Stimulated activated CD8-positive, alpha-beta memory T cell treated with anti-CD3 and anti-CD28 coated beads, Interleukin-12 subunit alpha, Interleukin-12 subunit beta, amount 100 ng/mL, for 4 hours (primary cell): ENCODE data around the gene POLR3H.

Experiments used
- DNase-seq: peaks from one replicate; pipeline ENCODE4 v3.0.0-alpha.2; 2020; ENCODE audit warnings: low read depth

POLR3H gene

DNA sequence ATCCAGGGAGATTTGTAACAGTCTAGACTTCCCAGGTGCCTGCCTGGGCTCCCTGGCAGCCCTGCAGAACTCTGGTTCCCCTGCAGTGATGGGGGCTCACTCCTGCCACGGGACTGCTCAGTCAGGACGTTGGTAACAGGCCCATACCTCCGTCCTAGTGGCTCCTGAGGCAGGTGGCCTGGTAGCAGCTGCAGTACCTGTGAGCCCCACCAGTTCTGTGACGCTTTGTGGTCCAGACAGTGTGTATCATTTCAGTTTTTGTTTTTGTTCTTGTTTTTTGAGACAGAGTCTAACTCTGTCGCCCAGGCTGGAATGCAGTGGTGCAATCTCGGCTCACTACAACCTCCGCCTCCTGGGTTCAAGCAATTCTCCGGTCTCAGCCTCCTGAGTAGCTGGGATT is 27.8 kb downstream of the POLR3H start:
- DNase-seq: no peak

DNA sequence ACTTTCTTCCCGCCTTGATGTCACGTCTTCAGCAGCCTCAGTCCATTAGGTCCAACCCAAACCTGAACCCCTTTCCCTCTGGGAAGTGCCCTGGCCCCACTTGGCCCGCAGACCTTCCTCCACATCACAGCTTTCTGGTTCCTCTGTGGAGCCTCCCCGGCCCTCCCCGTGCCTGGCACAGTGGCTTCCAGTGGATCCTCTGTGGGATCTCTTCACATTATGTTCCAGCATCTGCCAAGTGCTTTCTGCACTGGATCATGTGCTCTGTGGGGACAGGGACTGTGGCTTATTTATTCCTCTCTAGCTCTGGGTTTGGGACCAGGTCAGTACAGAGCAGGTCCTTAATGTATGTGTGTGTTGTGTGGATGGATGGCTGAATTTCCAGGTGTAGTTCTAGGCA is 30.9 kb downstream of the POLR3H start:
- no peak for DNase-seq

DNA sequence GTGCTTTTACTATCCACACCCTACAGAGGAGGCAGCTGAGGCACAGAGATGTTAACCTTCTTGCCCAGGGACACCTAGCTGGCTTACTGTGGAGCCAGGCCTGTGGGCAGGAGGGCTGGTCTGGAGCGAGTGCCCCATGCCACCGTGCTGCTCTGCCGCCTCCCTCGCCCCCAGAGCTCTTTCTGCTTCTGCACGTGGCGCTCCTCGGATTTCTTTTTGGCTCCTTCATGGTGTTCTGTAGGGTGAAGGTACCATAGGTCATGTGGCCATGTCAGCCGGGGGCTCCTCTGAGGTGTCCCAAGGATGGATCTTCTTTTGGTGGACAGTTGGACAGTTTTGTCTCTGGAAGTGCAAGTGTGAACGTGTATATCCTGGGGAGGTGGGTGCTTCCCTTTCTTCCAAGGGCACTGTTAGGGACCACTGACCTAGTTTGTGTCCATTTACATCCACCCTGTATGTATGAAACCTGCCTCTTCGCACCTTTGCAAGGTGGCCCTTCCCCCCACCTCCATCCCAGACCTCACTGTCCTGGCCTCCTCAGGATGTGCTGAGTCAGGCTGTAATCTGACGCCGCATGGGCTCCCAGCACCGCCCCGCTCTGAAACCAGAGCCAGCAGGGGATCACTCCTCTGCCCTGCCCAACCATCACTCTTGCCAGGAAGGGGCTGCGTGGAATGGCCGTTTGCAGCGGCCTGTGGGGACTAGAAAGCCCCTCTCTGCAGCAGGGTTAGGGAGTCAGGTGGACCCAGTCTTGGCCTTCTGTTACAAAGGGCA is 31.7 kb downstream of the POLR3H start:
- no peak for DNase-seq

DNA sequence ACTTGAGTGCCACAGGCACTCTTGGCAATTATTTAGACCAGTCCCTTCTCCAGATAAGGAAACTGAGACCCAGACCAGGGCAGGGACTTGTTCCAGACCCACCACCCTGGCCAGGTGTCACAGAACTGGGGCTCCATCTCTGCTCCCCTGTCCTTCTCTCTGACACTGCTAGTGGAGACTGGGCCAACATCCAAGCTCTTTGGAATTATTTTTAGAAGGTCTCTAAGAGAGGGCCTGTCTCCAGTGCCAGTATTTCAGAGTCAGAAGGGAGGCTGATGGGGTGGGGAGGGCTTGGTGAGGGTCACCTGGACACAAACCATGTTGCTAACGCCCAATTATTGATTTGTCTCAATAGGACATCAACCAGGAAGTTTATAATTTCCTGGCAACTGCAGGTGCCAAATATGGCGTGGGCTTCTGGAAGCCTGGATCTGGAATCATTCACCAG is 32.7 kb downstream of the POLR3H start:
- no peak for DNase-seq

DNA sequence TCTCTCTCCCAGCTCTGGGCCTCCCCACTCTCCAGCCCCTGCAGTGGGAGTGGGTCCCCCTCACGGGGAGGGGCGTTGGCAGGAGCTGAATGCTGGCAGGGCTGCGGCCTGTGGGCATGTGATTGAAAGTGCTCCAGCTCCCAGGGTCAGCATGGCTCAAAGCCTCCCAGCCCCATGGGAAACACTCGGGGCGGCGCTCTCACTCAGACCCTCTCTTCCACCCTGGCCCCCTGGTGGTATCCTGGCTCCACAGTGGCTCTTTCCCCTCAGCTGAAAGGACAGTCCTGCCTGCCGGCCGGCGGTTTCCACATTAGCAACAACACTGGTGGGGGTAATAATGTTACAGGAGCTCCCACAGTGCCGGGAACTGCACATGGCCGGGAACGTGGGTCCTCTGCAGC is 35.5 kb downstream of the POLR3H start:
- DNase-seq: no peak

DNA sequence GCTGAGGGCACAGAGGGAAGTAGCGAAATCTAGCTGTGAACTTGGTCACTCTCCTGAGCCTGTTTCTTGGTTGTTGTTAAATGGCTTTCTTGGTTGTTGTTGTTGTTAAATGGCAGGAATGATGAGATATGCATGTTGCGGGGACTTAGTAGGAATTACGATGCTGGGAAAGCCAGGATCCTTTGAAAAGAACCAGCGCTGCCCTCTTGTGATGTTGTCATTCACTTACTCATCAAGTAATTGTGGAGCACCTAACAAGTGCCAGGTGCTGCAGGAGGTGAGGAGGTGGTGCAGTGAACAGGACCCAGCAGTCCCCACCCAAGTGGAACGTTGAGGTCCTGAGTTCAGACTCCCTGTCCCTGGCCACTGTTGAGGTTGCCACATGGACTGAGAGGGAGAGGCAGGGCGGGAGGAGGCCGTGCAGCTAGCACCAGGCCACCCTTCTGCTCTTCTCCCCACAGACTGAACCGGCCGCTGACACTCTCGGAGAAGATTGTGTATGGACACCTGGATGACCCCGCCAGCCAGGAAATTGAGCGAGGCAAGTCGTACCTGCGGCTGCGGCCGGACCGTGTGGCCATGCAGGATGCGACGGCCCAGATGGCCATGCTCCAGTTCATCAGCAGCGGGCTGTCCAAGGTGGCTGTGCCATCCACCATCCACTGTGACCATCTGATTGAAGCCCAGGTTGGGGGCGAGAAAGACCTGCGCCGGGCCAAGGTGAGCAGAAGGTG is 36.8 kb downstream of the POLR3H start:
- DNase-seq: no peak

DNA sequence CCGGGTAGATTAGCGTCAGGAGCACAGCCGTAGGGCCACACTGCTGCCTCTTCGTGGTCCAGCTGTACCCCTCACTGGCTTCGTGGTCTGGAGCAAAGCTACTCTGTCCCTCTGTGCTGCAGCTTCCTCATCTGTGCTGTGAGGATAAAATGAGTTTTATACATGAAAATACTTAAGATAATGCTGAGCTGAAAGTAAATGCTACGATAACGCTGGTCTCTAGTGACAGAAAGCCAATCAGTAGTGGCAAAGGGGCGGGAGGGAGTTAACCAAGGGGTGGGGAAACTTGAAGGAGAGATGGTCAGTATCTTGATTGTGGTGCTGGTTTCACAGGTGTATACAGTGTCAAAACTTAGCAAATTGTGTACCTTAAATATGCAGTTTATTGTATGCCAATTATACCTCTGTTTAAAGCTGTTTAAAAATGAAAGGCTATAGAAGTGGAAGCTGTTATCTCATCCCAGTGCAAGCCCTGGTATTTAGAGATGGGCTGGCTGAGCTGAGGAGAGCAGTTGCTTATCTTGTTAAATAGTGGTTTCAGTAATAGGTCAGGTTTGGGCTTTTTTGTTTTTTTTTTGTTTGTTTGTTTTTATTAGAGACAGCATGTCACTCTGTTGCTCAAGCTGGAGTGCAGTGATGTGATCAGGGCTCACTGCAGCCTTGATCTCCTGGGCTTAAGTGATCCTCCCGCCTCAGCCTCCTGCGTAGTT is 38.6 kb downstream of the POLR3H start:
- no peak for DNase-seq

DNA sequence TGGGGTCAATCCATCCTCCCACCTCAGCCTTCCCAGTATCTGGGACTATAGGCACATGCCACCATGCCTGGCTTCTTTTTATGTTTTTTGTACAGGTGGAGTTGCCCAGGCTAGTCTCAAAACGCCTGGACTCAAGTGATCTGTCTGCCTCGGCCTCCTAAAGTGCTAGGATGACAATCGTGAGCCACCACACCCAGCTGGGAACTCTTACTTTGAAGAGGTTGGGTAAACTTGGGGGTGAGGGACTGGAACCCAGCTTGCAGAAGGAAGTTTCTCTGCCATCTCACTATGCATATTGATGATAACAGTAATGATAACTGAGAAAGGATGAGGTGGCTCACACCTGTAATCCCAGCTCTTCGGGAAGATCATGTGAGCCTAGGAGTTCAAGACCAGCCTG is 39.5 kb downstream of the POLR3H start:
- DNase-seq: no peak

DNA sequence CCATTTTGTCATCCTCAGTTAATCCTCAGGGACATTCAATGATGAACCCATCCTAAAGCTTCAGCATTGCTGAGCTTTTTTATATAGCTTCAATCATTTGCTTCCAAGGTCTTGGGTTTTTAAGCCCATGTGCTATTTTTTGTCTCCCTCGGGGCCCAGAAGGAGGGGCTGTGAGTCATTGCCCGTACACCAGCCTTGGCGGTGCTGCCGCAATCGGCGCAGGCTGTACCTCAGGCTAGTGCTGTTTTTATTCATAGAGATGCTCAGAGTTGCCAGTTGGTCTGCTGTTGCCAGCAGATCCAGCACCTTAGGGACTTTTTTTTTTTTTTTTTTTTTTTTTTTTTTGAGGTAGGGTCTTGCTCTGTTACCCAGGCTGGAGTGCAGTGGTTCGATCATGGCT is 39.9 kb downstream of the POLR3H start:
- no peak for DNase-seq

DNA sequence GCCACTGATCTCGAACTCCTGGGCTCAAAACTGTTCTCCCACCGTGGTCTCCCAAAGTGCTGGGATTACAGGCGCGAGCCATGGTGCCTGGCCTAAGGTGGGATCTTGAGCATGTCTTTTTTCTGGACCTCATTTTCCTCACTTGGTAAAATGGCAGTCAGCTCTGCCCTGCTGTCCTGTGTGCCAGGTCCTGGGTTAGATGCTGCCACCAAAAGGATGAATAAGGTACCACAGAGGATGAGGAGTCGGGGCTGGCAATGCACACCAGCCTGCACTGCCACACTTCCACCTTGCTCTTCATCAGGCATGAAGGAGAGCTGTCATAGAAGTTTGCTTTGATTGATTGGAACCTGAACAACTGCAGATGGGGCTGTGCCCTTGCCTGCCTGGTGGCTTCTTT is 43.1 kb downstream of the POLR3H start:
- DNase-seq: no peak

DNA sequence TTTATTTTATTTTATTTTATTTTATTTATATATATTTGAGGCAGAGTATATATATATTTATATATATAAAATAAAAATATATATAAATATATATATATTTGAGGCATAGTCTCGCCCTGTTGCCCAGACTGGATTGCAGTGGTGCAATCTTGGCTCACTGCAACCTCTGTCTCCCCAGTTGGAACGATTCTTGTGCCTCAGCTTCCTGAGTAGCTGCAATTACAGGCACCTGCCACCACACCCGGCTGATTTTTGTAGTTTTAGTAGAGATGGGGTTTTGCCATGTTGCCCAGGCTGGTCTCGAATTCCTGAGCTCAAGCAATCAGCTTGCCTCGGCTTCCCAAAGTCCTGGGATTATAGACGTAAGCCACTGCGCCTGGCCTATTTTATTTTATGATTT is 44.0 kb downstream of the POLR3H start:
- no peak for DNase-seq

DNA sequence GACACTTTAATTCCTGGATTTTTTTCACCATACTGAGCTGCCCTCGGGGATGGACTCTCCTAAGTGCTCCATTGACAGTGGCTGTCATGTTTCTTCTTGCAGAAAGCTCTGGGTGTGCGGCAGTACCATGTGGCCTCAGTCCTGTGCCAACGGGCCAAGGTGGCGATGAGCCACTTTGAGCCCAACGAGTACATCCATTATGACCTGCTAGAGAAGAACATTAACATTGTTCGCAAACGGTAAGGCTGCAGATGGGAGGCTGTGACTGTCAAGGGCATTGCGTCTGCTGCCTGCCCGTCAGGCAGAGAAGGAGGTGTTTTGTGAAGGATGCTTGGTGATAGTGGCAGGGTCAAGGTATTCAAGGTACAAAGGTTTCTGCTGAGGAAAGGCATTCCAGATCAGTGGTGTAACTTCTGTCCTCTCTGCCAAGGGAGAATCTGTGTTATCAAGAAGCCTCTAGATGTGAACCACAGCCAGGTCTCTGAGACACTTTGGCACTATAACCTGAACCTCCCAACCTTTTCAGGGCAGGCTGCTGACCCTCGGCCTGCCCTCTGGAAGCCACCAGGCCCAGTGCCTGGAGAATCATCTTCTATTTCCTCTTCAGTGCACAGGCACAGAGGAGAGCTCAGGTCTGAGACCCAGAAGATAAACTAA is 44.5 kb downstream of the POLR3H start:
- DNase-seq: no peak

DNA sequence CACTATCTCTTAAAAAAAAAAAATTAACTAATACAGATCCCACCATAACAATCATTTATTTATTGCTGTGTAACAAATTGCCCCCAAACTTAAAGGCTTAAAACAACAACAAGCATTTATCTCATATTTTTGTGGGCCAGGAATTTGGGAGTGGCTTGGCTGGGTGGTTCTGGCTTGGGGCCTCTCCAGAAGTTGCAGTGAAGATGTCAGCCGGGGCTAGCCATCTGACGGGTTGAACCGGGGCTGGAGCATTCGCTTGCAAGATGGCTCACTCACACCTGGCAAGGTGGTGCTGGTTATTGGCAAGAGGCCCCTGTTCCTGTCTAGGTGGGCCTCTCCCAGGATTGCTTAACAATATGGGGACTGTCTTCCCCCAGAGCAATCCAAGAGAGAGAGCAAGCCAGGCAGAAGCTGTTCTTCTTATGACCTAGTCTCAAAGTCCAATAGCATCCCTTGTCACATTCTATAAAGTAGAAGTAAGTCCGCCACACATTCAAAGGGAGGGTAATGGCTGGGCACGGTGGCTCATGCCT is 45.9 kb downstream of the POLR3H start:
- DNase-seq: no peak

DNA sequence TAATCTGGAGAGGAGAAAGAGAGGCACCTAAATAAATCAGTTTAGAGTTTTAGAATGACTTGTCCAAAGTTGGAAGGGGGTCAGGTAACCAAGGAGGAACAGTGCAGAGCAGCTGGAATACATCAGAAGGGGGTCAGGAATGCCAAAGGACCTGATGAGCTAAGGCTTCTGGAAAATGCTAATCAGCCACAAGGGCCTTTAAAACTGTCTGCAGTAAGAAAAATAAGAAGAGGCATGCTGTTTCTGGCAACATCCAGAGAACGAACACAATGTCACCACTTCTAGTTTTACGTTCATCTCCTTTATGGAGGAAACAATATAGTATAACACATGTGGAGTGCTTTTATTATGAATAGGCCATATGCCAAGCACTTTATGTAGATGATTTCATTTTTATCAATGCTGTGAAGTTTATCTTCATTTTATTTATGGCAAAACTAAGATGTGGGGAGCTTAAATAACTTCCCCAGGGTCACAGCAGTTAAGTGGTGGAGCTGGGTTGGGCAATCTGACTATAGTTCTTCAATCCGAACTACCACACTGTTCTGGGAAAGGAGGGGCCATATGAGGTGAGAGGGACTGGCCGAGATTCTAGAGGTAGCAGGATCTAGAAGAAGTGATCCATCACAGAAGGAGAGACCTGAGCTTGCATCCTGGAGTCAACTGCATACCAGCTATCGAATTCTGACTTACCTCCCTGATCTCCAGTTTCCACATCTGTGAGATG is 52.7 kb downstream of the POLR3H start:
- no peak for DNase-seq

DNA sequence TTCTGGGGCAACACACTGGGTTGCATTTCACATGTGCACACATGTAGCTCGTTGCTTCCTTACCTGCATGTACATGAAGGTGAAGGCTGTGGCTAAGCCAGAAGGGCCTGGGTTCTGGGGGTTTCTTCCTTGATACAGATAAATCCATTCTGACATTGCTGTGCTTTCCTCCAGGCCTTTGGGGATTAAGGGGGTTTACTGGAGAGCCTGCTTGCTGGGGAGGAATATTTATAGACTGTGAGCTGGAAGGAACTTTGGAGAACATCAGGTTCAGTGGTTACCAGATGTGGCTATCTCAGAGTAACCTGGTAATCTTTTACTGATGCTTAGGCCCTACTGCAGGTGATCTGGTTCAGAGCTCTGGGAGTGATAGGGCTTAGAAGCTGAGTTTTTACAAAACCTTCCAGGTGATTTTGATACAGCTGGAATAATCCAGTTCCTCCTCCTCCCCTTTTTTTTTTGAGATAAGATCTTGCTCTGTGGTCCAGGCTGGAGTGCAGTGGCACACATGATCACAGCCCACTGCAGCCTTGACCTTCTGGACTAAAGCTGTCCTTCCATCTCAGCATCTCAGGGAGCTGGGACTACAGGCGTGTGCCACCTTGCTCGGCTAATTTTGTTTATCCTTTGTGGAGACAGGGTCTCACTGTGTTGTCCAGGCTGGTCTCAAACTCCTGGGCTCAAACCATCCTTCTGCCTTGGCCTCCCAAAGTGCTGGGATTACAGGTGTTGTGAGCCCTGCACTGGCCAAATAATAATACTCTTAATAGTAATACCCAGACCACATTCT is 55.5 kb downstream of the POLR3H start:
- DNase-seq: no peak

DNA sequence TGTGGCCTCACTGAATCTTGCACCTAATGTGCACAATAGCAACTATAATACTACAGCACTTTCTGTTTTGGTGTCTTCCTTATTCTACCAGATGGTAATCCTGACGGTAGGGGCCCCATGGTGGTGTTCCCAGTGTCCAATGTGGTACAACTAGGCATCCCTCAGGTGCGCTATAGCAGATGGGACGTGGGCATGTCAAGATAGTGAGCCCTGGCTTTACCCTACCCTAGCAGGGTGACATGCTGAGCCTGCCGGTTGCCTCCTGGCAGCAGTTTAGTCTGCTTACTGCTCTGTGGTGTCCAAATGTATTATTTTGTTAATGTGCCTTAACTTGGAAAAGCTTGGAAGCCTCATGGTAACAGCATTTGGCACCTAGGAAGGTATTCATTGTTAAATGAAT is 56.2 kb downstream of the POLR3H start:
- DNase-seq: no peak

DNA sequence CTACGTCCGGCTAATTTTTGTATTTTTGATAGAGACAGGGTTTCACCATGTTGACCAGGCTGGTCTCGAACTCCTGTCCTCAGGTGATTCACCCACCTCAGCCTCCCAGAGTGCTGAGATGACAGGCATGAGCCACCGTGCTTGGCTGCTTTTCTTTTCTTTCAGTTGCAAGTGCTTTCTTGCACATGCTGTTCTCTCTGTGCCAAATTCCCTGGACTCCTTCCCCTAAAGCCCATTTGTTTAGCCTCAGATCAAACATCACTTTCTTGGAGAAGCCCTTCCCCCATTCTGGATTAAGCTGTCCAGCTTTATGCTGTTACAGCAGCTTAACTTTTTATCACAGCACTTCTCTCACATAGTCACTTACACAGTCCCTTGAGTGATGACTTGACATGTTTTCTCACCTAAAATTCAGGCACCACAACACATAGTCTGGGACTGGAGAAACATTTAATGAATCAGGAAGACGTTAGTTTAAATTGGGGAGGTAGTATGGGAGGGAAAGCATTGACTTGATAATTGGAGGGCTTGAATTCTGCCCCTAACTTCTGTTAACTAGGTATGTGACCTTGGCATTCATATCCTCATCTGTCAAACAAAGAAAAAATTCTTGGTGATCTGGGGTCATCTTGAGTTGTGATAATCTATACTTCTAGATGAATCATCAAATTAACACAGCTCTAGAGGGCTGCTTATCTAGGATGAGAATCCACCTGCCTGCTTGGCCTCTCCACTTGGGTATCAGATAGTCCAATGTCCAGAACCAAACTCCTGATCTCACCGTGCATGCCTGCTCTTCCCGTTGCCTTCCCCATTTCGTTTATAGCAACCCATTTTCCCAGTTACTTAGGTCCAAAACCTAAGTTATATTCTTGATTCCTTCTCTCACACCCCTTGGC is 57.0 kb downstream of the POLR3H start:
- no peak for DNase-seq

DNA sequence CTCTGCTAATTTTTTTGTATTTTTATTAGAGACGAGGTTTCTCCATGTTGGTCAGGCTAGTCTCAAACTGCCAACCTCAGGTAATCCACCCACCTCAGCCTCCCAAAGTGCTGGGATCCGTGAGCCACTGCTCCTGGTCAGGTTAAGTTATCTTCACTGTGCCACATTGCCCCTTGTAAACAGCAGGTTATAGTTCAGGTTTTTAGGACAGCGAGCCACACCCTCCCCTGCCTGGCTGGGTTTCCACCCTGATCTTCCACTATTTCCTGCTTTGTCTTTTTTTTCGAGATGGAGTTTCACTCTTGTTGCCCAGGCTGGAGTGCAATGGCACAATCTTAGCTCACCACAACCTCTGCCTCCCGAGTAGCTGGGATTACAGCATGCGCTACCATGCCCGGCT is 59.2 kb downstream of the POLR3H start:
- no peak for DNase-seq

DNA sequence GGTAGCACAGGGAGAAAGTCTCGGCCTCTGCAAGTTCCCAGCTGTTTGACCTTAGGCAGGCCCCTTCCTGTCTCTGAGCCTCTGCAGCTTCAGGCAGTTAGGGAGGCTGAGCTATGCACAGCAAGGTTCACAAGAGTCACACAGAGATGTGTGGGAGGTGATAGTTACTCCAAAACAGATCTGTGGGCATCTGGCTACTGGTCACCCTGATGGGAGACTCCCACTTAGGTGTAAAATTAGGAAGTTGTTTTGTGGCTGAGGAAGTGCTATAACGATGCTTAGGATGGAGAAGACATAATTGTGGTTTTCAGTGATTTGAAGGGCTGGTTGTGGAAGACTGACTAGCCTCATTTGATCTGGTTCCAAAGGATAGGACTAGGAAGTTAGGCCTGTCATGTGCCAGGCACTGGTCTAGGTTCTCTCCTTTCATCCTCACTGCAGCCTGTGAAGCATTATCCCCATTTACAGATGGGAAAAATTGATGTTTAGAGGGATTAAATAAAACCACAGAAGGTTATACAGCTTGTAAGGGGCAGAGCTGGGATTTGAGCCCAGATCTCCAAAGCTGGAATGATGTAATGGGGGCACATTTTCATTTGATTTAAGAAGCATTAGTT is 61.8 kb downstream of the POLR3H start:
- no peak for DNase-seq
